RWPE1 (cell line): ENCODE results near the gene RAB43.
"Not testable (repeated sequence)": the region's sequence is repeated elsewhere in the genome, so short reads cannot be mapped to it uniquely, and the experiment has no call there.

Experiments
- CTCF ChIA-PET: fragments of 350-600 bp; sonication (Branson Sonifier 250); formaldehyde crosslinking; extraction: SDS; loops from one replicate; lab custom pipeline; 2021; lab: Yijun Ruan, JAX
- POLR2A ChIA-PET: fragments of 400-600 bp; formaldehyde crosslinking; extraction: SDS; loops from one replicate; lab custom pipeline; 2020; ENCODE audit warnings: antibody characterized with exemption; ENCODE audit not compliant: low non-redundant PET; lab: Yijun Ruan, JAX
- DNase-seq: peaks from one replicate; pipeline ENCODE4 v3.0.0; 2012; ENCODE audit warnings: low spot score
- H3K27ac ChIP-seq: fragments of 450-650 bp; 2 replicates; pipeline ENCODE4 v1.5.1; 2017
- TF ChIP-seq, protein P1 (sequence below): fragments of 450-650 bp; conservative IDR thresholded peaks from 2 replicates; pipeline ENCODE4 v1.5.1; 2017; ENCODE audit warnings: low read depth, mild to moderate bottlenecking

Gene RAB43

DNA sequence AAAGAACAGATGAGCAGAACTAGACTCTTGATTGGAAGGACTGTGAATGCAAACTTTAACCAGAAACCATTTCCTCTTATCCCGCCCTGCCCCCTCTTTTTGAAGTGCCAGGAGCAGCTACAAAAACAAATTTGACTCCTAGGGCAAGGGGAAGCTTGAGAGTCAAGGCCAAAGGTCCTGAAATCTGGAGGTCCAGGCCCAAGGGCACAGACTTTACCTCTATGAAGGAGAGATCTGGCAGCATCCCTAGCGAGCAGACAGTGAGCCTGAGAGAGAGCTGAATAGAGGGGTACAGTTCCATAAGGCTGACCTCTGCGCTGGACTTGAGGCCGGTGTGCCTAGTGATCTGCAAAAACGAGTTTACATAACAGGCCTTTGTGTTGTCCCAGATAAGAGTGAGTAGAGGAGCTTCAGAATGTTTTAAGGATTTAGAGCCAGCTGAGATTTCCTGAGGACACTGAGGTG lies 5.1 kb downstream of the RAB43 start:
- no peak for DNase-seq
- H3K27ac ChIP-seq = no peak overlapping the region
- TF ChIP-seq, protein P1, sequence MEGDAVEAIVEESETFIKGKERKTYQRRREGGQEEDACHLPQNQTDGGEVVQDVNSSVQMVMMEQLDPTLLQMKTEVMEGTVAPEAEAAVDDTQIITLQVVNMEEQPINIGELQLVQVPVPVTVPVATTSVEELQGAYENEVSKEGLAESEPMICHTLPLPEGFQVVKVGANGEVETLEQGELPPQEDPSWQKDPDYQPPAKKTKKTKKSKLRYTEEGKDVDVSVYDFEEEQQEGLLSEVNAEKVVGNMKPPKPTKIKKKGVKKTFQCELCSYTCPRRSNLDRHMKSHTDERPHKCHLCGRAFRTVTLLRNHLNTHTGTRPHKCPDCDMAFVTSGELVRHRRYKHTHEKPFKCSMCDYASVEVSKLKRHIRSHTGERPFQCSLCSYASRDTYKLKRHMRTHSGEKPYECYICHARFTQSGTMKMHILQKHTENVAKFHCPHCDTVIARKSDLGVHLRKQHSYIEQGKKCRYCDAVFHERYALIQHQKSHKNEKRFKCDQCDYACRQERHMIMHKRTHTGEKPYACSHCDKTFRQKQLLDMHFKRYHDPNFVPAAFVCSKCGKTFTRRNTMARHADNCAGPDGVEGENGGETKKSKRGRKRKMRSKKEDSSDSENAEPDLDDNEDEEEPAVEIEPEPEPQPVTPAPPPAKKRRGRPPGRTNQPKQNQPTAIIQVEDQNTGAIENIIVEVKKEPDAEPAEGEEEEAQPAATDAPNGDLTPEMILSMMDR = no peak
- POLR2A ChIA-PET = no interaction called here
- CTCF ChIA-PET = no interaction called here

DNA sequence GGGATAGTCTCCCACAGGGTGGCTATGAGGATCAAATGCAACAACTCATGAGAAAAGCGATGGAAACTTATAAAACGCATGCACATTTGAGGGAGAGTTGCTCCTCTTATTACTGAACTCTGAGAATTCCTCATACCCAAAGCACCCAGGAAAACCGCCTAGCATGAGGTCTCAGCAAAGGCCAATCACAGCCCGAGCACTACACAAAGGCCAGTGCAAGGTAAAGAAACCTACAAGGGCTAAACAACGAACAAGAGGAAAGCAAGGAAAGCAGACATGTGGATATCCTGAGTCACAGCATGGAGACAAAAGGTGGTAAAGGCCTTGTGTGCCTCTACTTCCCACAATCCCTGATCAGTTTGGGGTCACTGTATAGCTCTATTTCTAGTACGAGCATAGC lies 7.1 kb downstream of the RAB43 start:
- no peak for DNase-seq
- TF ChIP-seq, protein P1 = no peak
- ChIA-PET POLR2A (no interaction called here), CTCF (no interaction called here)
- H3K27ac ChIP-seq = no peak overlapping the region

DNA sequence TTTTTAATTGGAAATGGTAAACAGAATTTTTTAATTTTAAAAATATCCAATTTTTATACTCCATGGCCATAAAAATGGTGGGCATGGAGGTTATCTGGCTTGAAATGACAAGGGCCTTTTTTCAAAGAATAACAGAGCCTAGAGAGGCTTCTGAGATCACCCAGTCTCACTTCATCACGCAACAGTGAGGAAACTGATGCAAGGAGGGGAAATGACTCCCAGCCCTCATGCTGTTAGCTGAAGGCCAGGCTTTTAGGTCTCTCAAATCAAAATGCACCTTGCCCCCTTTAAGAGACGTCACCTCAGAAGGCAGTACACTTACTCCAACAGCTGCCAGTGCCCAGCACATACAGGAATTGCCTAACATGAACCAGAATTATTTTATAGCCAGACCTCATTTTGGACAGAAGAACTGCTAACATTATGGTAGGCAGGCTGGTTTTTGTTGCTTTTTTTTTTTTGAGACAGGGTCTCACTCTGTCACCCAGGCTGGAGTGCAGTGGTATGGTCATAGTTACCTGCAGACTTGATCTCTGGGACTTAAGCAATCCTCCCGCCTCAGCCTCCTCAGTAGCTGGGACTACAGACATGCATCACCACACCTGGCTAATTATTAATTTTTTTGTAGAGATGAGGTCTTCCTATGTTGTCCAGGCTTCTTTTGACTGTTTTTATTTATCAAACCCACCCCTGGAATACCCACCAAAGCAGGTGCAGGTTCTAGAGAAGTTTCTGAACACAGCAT lies 9.1 kb downstream of the RAB43 start:
- CTCF ChIA-PET = no interaction called here
- no peak overlapping the region for H3K27ac ChIP-seq
- DNase-seq = no peak
- POLR2A ChIA-PET = no interaction called here
- TF ChIP-seq, protein P1 = no peak

DNA sequence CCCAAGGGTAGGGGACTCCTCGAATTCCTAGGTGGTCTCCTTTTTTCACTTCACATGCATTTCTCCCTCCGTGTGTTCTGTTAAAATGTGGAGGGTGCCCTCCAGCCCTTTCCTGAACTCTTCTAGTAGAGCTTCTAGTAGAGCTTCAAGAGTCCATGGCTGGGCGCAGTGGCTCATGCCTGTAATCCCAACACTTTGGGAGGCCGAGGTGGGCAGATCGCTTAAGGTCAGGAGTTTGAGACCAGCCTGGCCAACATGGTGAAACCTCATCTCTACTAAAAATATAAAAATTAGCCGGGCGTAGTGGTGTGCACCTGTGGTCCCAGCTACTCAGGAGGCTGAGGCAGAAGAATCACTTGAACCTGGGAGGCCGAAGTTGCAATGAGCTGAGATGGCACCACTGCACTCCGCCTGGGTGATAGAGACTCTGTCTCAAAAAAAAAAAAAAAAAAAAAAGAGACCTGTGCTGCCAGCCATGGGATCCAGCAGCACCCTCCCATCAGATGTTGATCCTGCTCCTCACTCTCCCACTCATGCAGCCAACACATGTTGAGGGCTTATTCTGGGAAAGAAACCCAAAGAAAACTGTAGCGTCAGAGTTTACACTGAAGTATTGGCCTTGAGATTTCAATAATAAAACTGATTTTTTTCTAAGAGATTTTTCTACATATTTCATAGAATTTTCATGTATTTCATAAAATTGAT lies 10.4 kb downstream of the RAB43 start:
- H3K27ac ChIP-seq, POLR2A ChIA-PET, CTCF ChIA-PET: not testable (repeated sequence)

DNA sequence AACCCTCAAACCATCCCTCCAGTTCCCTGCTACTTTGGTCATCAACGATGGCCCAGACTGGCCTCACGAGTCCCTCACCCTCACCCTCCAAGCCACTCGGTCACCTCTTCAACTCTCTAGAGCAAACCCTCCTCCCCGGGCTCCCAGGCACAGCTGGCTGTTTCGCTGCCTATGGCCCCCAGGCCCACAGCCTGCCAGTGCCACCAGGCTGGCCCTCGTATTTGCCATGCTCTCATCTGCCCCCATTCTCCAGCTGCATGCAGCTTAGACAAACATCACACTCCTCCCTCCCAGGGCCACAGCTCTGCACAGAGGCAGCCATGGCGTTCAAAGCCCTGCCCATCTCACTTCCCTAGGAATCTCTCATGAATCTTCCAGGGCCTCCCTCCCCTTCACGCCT lies 13.8 kb downstream of the RAB43 start:
- CTCF ChIA-PET = no interaction called here
- H3K27ac ChIP-seq = no peak overlapping the region
- TF ChIP-seq, protein P1 = no peak
- POLR2A ChIA-PET = no interaction called here
- DNase-seq = no peak

More for the DNA sequence above, 10.4 kb downstream of the RAB43 start:
- not testable (repeated sequence) for DNase-seq

DNA sequence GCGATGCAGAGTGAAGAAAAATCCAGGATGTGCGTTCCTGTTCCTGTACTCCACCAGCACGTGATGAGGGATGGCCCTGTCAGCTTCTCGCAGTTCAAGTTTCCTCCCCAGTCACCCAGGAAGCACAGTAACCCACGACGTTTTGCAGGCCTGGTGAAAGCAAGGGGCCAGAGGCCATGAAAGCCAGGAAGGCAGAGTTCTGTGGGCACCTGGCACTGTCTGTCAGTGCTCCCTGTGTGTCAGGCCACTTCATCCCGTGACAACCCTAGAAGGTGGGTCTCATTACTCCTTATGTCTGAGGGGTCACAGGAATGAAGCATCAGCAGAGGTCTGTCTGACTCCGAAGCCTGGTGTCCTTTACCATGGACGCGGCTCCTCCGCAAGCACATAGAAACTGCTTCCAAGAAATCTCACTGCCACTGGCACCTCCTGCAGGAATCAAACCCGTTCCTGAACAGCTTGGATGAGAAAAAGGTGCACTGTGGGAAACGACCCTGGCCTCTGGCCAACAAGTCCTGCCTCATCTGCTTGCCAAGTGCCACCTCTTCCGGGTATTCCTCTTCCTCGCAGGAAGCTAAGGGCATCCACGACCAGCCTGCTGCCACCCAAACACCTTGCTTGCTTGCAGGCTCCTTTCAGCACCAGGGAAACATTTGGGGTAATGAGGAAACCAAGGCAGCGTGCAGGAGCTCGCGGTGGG lies 14.6 kb downstream of the RAB43 start:
- DNase-seq = no peak
- ChIA-PET CTCF (interaction anchor here (0.6 to 0.7 kb wide), 2 partner anchors 23 to 136 kb away, joined by 3 read pairs; no protein-coding TSS in a partner anchor), POLR2A (no interaction called here)
- no peak overlapping the region for H3K27ac ChIP-seq
- TF ChIP-seq, protein P1 = no peak
